ENCODE measurements around the gene PRPSAP1. TPM values are rescaled to one million over a fixed set of nuclear protein-coding genes. Genes with fewer than 3 reads are reported as not detected.

The PRPSAP1 gene
- total RNA-seq, 1 donor from 2014 or later: 60.2 TPM

DNA sequence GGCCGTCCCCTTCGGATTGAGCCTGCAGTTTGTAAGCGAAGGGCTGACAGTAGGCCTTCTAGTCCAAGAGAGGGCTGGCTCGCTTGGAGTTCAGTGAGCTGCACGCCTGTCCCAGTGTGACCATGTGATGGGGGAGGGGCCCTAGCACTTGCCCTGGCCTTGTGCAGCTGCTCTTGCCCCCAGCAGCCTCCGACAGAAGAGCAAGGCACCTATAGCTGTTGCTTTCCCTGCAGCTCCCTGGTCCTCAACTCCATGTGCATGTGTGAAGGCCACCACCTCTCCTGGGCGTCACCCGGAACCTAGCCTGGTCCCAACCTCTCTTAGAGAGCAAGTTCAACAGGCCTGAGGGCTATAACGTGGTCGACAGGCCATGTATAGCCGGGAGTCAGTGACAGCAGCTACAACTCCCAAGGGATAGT, 36.3 kb upstream of the PRPSAP1 start:
- Histone ChIP-seq H3K9me3 (no peaks in the 10 kb centered on the region), H3K36me3 (peaks cover 24% of the 10 kb centered on the region), H3K4me1 (peaks cover 13% of the 10 kb centered on the region), H3K27me3 (no peaks in the 10 kb centered on the region), H3K27ac (no peak overlapping the region), H3K4me3 (no peak overlapping the region)
- intact Hi-C loops (cut with DNase I): no loop called here
- TF ChIP-seq, protein P1, sequence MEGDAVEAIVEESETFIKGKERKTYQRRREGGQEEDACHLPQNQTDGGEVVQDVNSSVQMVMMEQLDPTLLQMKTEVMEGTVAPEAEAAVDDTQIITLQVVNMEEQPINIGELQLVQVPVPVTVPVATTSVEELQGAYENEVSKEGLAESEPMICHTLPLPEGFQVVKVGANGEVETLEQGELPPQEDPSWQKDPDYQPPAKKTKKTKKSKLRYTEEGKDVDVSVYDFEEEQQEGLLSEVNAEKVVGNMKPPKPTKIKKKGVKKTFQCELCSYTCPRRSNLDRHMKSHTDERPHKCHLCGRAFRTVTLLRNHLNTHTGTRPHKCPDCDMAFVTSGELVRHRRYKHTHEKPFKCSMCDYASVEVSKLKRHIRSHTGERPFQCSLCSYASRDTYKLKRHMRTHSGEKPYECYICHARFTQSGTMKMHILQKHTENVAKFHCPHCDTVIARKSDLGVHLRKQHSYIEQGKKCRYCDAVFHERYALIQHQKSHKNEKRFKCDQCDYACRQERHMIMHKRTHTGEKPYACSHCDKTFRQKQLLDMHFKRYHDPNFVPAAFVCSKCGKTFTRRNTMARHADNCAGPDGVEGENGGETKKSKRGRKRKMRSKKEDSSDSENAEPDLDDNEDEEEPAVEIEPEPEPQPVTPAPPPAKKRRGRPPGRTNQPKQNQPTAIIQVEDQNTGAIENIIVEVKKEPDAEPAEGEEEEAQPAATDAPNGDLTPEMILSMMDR (IDR thresholded peaks at IDR 0.05): no peak
- ATAC-seq: no peak
- no peak for DNase-seq

DNA sequence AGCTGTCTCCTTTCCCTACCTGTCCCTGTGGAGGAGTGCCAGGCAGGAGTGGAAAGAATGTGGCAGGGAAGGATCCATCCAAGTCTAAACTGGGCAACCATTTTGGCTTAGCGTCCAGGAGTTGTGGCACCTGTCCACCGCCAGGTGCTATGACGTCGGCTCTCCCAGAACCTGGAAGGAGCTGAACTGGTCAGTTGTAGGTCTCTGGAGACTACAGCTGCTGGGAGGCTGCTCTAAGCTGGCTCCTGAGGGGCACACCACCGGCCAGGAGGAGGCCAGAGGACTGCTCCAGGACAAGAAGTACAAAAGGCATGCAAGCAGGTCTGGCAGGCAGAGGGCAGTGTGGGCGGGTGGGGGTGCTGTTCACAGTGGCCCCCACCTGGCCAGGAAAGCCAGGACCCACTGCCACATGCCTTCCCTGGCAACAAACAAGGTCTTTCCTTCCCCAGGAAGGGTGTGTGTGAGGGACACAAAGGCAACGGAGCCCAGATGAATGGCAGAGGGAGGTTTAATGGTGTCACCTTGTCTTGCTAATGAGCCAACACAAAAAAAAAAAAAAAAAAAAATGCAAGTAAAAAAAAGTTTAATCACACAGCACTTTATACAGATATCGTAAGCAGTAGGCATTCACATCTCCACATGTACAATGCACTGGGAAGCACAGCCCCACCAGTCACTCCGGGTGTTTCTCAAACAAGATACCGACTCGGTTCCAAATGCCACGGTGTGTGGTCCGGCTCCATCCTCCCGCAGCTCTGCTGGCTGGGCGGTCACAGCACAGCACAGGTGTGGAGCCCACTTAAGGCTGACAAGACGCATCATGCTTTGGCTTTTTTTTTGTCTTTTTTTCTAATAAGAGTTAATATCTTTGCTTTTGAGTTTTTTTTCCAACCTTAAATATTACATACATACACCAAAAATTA, 35.5 kb upstream of the PRPSAP1 start:
- no peak for ATAC-seq
- intact Hi-C loops (cut with DNase I): no loop called here
- Histone ChIP-seq H3K27ac (no peak overlapping the region), H3K36me3 (peaks cover 20% of the 10 kb centered on the region), H3K4me3 (no peak overlapping the region), H3K9me3 (no peaks in the 10 kb centered on the region), H3K4me1 (peaks cover 17% of the 10 kb centered on the region), H3K27me3 (no peaks in the 10 kb centered on the region)
- no peak for DNase-seq
- TF ChIP-seq, protein P1 (IDR thresholded peaks at IDR 0.05): no peak

DNA sequence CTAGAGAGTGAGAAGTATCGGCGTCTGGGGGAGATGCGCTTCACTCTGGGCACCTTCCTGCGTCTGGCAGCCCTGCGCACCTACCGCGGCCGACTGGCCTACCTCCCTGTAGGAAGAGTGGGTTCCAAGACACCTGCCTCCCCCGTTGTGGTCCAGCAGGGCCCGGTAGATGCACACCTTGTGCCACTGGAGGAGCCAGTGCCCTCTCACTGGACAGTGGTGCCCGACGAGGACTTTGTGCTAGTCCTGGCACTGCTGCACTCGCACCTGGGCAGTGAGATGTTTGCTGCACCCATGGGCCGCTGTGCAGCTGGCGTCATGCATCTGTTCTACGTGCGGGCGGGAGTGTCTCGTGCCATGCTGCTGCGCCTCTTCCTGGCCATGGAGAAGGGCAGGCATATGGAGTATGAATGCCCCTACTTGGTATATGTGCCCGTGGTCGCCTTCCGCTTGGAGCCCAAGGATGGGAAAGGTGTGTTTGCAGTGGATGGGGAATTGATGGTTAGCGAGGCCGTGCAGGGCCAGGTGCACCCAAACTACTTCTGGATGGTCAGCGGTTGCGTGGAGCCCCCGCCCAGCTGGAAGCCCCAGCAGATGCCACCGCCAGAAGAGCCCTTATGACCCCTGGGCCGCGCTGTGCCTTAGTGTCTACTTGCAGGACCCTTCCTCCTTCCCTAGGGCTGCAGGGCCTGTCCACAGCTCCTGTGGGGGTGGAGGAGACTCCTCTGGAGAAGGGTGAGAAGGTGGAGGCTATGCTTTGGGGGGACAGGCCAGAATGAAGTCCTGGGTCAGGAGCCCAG, 33.5 kb upstream of the PRPSAP1 start:
- peaks cover 12% of the 10 kb centered on the region for H3K36me3 ChIP-seq
- TF ChIP-seq, protein P1 (IDR thresholded peaks at IDR 0.05): no peak
- no peak overlapping the region for H3K4me3 ChIP-seq
- no peak for ATAC-seq
- intact Hi-C loops (cut with DNase I): no loop called here
- H3K9me3 ChIP-seq: no peaks in the 10 kb centered on the region
- no peaks in the 10 kb centered on the region for H3K27me3 ChIP-seq
- peaks cover 32% of the 10 kb centered on the region for H3K4me1 ChIP-seq
- no peak overlapping the region for H3K27ac ChIP-seq
- no peak for DNase-seq

DNA sequence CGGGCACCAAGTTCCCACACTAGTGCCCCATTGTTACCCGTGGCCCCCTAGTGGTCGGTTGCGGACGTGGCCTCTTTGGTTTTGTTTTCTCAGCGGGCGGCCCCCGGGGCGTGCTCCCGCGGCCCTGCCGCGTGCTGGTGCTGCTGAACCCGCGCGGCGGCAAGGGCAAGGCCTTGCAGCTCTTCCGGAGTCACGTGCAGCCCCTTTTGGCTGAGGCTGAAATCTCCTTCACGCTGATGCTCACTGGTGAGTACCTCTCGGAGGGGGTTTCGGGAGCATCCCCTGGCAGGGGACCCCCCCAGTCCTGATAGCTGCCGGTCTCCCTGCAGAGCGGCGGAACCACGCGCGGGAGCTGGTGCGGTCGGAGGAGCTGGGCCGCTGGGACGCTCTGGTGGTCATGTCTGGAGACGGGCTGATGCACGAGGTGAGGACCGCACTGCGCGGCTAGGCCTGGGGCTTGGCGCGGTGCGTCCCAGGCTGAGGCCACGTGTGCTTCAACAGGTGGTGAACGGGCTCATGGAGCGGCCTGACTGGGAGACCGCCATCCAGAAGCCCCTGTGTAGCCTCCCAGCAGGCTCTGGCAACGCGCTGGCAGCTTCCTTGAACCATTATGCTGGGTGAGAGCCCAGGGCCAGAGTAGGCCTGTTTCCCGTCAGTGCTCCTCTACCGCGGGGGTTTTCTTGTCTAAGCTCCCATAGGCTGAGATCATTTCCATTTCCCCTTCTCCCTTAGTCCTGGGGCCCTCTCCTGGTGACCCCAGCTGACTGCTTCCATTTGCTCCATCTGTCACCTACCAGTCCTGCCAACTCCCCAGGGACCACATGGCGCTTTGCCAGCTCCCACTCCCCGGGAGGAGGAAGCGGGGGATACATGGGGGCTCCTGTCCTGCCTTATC, 32.4 kb upstream of the PRPSAP1 start:
- DNase-seq (peak; percentile 90), ATAC-seq (peak; percentile 68)
- TF ChIP-seq, protein P1 (IDR thresholded peaks at IDR 0.05): peak; percentile 86
- Histone ChIP-seq H3K27ac (no peak overlapping the region), H3K27me3 (no peaks in the 10 kb centered on the region), H3K4me3 (peak overlapping the region; percentile 68), H3K9me3 (no peaks in the 10 kb centered on the region), H3K4me1 (peaks cover 33% of the 10 kb centered on the region), H3K36me3 (peaks cover 6% of the 10 kb centered on the region)
- intact Hi-C loops (cut with DNase I): no loop called here
